Measurements from ENCODE around the gene SPRED1.

GRCh38 chr15:38335116-38335515, 82.5 kb downstream of the SPRED1 start:
- TF ChIP-seq, protein P1, sequence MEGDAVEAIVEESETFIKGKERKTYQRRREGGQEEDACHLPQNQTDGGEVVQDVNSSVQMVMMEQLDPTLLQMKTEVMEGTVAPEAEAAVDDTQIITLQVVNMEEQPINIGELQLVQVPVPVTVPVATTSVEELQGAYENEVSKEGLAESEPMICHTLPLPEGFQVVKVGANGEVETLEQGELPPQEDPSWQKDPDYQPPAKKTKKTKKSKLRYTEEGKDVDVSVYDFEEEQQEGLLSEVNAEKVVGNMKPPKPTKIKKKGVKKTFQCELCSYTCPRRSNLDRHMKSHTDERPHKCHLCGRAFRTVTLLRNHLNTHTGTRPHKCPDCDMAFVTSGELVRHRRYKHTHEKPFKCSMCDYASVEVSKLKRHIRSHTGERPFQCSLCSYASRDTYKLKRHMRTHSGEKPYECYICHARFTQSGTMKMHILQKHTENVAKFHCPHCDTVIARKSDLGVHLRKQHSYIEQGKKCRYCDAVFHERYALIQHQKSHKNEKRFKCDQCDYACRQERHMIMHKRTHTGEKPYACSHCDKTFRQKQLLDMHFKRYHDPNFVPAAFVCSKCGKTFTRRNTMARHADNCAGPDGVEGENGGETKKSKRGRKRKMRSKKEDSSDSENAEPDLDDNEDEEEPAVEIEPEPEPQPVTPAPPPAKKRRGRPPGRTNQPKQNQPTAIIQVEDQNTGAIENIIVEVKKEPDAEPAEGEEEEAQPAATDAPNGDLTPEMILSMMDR (conservative IDR thresholded peaks at IDR 0.05; ENCODE audit: low read depth in 2 of 2): no peak
- TF ChIP-seq POLR2AphosphoS5 (IDR thresholded peaks at IDR 0.05; ENCODE audit: low read depth) (no peak), CREB1 (CRISPR knock-in tag; IDR thresholded peaks at IDR 0.05; ENCODE audit: low read depth) (no peak), STAT1 (IDR thresholded peaks at IDR 0.05; ENCODE audit: unreplicated experiment) (no peak)
- TF ChIP-seq, protein P2, sequence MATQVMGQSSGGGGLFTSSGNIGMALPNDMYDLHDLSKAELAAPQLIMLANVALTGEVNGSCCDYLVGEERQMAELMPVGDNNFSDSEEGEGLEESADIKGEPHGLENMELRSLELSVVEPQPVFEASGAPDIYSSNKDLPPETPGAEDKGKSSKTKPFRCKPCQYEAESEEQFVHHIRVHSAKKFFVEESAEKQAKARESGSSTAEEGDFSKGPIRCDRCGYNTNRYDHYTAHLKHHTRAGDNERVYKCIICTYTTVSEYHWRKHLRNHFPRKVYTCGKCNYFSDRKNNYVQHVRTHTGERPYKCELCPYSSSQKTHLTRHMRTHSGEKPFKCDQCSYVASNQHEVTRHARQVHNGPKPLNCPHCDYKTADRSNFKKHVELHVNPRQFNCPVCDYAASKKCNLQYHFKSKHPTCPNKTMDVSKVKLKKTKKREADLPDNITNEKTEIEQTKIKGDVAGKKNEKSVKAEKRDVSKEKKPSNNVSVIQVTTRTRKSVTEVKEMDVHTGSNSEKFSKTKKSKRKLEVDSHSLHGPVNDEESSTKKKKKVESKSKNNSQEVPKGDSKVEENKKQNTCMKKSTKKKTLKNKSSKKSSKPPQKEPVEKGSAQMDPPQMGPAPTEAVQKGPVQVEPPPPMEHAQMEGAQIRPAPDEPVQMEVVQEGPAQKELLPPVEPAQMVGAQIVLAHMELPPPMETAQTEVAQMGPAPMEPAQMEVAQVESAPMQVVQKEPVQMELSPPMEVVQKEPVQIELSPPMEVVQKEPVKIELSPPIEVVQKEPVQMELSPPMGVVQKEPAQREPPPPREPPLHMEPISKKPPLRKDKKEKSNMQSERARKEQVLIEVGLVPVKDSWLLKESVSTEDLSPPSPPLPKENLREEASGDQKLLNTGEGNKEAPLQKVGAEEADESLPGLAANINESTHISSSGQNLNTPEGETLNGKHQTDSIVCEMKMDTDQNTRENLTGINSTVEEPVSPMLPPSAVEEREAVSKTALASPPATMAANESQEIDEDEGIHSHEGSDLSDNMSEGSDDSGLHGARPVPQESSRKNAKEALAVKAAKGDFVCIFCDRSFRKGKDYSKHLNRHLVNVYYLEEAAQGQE (IDR thresholded peaks at IDR 0.05; ENCODE audit: unreplicated experiment): no peak

Measured in GM23338 (cell line).